ENCODE results near the gene PLXNA4.

Gene PLXNA4

DNA sequence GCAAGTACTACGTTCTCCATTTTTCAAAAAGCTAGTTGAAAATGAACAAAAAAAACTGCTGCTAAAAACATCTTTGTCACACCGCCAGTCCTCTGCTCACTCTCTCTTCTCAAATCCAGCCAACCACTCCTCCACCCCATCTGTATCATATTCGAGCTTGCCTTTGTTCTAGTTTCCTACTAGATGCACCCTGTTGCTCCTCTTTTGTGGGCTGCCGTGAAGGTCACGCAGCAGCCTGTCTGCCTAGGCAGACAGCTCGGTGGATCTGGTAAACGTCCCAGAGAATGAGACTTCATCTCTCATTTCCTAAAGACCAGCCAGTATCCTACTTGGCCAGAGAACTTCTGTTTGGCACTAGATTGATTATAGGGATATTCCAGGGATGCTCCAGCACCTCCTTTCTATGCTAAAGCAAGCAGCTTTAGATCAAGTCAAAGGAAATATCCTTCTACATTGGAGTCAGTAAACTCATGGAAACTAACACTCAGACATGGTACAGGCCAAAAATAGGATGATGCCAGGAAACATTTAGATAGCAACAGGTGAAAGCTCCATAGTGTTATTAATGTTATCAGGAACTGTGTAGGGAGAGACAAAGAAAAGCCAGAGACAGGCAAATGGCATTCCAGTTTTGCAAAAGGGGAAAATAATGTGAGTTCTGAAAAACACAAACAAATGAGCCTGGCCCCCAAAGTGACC lies 8.7 kb upstream of the PLXNA4 start:
- DNase-seq = no peak

GRCh38 chr7:132581431-132581830 lies 5.2 kb upstream of the PLXNA4 start:
- DNase-seq = no peak

GRCh38 chr7:132580717-132581285 lies 4.5 kb upstream of the PLXNA4 start:
- peak; percentile 80 for DNase-seq

GRCh38 chr7:132580277-132580676 lies 4.0 kb upstream of the PLXNA4 start:
- DNase-seq = peak; percentile 19

DNA sequence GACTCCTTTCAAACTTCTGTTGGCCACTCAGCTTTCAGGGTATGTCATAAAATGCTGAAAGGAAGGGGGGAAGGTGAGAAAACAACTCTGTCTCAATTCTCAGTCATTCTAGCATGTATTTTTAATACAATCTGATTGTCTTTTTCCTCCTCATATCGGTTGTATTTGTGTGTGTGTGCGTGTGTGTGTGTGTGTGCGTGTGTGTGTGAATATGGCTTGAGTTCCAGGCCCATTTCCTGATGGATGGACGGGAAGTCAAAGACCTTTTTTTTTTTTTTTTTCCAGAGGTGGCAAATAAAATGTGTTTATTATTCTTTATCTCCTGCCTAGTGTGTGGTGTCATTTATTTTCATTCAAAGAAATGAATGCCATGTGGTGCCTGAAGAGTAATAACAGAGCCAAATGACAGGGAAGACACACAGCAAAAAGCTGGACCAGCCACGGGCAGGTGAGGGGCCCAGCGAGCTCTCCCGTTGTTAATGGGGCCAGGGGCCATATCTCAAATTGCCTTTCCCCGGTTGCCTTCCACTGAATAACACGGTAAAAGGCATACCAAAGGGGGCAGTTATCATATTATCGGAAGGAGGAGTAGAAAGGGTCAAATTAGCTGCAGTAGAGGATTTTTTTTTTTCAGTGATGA lies 3.1 kb upstream of the PLXNA4 start:
- no peak for DNase-seq

DNA sequence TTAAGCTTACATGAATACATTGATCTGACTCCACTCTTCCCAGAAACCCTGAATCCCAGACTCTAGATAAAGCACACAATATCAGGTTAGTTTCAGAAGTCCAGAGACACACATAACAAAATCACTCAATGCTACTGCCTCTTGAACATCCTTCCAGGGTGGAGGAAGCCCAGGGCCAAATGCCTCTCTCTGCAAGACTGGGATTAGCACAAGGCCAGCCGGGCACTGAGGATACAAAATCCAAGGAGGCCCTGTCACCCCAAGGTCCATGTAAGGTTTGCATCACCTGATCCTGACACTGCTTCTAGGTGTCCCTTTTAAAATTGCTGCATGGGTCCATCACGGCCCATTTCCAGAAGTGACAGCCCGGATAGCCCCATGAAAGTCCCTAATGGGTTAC lies 2.6 kb upstream of the PLXNA4 start:
- no peak for DNase-seq

DNA sequence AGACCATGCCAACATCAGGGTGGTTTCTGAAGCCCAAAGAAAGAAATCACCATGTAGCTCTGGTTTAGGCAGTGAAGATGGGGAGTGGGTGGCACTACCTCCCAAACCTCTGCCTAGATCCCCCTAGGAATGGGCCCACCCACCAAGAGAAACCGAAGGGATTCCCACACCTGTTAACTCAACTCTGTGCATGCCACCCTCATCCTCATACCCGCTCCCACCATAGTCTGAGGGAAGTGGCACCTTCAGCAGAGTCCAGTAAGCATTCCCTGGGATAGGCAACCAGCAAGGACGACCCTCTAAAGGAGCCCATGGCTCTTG lies 1.7 kb upstream of the PLXNA4 start:
- no peak for DNase-seq

DNA sequence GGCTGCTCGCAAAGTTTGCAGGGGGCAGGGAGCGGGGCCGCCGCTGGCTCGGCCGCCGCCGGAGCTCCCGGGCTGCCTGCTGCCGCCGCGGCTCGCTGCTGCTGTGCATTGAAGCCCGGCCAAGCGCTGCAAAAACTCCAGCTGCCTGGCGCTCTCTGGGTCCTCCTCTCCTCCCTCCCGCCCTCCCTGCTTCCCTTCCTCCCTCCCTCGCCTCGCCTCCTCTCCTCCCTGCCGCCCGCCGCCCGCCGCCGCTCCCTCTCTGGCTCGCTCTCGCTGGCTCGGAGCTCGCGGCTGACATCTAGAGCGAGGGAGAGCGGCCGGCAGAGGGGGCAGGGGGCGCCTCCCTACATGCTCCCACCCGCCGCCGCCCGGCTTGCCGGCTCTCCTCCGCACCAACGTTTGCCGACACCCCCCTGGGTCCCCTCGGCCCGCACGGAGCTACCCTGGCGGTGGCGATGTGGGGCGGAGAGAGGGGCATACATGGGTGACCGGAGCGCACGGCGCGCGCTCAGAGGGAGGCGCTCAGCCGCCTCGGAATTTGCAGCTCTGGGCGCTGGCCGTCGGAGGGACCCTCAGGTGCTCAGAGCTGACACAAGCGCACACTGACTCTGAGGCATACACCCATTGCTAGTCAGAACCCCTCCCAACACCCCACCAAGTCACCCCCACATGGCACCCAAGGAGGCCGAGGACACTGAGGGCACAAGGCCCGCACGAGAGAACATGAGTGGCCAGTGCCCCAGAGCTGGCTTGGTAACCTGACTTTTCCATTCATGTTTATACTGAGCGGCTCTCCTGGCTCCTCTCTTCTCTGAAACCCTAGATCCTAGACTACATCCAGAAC lies 1.2 kb upstream of the PLXNA4 start:
- DNase-seq = peak; percentile 78

- DNase-seq = no peak
Observed at GRCh38 chr7:132576721-132577085, 433 bp upstream of the PLXNA4 start.

- DNase-seq = peak; percentile 69
Observed at GRCh38 chr7:132575419-132575981, 770 bp downstream of the PLXNA4 start.

DNA sequence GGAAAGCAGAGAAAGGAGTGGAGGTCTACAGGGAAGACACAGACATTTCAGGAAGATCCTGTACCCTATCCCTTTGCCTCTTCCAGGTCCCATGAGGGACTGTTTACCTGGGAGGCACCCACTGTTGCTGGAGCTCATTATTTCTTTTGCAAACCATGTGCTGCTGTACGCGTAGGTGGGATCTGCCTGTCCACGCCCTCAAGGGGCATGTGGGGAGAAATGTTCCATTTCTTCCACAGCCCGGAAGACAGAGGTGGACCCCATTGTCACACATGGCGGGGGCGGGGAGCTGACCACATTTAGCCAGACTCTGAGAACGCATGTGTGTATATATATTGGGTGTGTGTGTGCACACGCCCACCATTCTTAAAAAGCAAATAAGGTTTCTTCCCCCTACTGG lies 2.0 kb downstream of the PLXNA4 start:
- no peak for DNase-seq

DNA sequence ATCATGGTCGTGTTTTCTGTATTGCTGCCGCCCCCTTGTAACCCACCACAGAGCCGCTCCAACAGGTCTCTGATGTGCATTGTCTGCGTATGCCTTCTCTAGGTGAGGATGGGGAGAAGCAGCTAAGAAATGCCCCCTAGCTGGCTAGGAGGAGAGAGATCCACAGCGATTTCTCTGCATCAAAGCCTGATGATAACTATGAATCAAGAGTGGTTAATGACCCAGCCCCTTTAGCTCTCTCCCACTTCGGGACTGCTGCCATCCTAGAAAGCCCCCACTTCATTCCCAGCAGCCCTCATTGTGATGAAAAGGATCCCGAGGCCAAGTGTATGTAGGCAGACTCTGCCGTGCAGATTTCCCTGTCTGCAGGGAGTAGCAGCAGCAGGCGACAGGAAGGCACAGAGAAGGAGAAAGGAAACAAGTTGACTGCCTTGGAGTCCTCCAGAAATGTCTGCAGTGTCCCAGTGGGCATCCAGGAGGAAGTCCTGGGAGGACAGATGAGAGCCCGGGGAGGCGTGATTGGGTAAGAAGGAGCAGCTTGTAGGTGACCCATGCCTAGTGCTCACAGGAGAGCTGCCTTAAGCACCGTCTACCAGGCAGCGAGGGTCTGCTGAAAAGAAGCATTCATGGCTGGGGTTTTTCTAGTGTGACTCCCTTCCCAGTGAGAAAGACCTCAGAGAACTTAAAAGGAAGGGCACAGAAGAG lies 2.9 kb downstream of the PLXNA4 start:
- no peak for DNase-seq

DNA sequence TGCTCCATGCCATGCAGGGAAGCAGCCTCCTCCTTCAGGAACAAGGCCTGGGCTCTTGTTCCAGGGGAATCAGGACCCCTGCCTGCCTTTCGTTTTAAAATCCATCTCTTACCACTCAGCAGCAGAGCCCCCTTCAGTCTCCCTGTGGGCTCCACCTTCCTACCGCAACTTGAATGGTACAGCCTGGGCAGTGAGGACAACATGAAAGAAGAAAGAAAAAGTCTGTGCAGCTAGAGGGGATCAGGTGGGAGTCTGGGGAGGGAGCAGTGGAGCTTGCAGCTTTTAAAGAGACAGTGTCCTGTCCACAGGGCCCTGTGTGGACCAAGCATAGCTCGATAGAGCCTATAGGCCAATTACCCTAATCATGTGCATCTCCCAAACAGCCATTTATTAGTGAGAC lies 3.7 kb downstream of the PLXNA4 start:
- DNase-seq = no peak

DNA sequence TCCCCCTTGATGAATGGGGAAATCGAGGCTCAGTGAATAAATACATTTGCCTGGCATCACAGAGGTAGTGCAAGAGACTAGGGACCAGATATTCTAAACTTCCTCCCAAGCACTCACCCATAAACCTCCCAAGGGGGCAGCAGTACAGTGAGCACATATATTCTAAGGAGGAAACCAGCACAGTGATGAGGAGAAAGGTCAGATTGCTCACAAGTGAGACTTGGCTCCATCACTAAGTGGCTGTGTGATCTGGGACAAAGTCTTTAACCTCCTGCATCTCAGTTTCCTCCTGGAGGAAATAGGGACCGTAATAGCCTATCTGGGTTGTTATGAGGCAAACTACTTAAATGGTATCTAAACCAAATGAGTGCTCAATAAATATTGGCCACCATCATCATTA lies 4.3 kb downstream of the PLXNA4 start:
- DNase-seq = no peak

- no peak for DNase-seq
Observed at GRCh38 chr7:132569884-132570614, 6.2 kb downstream of the PLXNA4 start.

- DNase-seq = no peak
Observed at GRCh38 chr7:132568962-132569361, 7.3 kb downstream of the PLXNA4 start.

DNA sequence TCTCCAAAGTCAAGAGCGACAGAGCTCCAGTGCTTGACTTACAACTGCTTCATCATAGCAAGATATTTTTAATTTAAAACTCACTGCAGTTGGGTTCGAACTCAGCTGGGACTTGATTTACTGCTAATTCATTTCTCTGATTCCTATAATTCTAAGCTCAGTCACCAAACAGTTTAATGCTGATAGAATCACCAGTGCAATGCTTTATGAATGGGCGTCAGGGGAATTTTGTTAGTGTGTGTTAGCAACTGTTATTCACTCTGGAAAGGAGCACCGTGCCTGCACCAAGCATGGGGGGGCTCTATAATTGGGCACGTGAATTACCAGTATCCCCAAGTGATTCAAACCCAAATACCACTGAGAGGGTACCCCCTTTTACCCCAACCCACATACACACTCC lies 10.4 kb downstream of the PLXNA4 start:
- no peak for DNase-seq

GRCh38 chr7:132565441-132565840 lies 10.8 kb downstream of the PLXNA4 start:
- no peak for DNase-seq

DNA sequence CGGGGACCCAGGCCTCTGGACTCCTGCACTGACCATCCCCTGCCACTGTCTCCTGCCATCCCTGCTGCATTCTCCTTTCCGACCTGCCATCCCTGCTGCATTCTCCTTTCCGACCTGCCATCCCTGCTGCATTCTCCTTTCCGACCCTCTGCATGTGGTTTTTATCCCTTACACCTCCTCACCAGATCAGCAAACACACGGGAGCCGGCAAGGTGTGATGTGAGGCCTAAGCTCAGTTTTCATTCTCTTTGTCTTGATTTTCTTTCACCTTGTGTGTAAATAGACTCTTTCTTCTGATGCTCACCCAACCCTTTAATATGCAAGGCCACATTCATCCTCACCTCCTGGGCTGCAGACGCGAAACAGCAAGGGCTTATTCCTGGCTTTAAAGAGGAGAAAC lies 11.4 kb downstream of the PLXNA4 start:
- no peak for DNase-seq

DNA sequence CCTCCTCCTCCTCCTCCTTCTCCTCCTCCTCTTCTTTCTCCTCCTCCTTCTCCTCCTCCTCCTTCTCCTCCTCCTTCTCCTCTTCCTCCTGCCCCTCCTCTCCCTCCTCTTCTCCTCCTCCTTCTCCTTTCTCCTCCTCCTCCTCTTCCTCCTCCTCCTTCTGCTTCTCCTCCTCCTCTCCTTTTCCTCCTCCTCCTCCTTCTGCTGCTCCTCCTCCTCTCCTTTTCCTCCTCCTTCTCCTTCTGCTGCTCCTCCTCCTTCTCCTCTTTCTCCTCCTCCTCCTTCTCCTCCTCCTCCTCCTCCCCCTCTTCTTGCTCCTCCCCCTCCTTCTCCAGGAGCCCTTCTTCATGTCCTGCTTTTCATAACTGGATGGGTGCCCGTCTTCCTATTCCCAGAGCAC lies 12.2 kb downstream of the PLXNA4 start:
- DNase-seq = no peak

- no peak for DNase-seq
Observed at GRCh38 chr7:132562690-132563089, 13.6 kb downstream of the PLXNA4 start.

DNA sequence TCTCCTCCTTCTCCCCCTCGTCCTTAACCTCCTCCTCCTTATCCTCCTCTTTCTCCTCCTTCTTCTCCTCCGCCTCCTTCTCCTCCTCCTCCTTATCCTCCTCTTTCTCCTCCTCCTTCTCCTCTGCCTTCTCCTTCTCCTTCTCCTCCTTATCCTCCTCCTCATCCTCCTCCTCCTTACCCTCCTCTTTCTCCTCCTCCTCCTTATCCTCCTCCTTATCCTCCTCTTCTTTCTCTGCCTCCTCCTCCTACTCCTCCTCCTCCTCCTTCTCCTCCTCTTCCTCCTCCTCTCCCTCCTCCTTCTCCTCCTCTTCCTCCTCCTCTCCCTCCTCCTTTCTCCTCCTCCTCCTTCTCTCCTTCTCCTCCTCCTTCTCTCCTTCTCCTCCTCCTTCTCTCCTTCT lies 14.5 kb downstream of the PLXNA4 start:
- DNase-seq = no peak
